Fibroblast of lung (primary cell): Measurements from ENCODE around the gene CNTNAP3B. TPM values are rescaled to one million over a fixed set of nuclear protein-coding genes. Genes with fewer than 3 reads are reported as not detected.
"Not testable (repeated sequence)": the region's sequence is repeated elsewhere in the genome, so short reads cannot be mapped to it uniquely, and the experiment has no call there.

ENCODE experiments used
- DNase-seq, 2 donors: peaks; one replicate each; pipeline versions ENCODE4 v3.0.0 to v3.0.0-alpha.2; 2010; ENCODE audit warnings: low read depth in 2 of 2
- H2AFZ ChIP-seq: 2 replicates; pipeline ENCODE4 v1.5.1; 2012; ENCODE audit warnings: low read length, control low read depth, inconsistent platforms
- H3K27ac ChIP-seq: 2 replicates; pipeline ENCODE4 v1.5.1; 2011; ENCODE audit warnings: low read length, control low read depth; ENCODE audit not compliant: insufficient read depth
- H3K27me3 ChIP-seq: 2 replicates; pipeline ENCODE4 v1.5.1; 2011; ENCODE audit warnings: mild to moderate bottlenecking, low read length; ENCODE audit not compliant: control insufficient read depth, insufficient read depth
- H3K36me3 ChIP-seq: 2 replicates; pipeline ENCODE4 v1.5.1; 2011; ENCODE audit warnings: low read length; ENCODE audit not compliant: control insufficient read depth, insufficient read depth
- H3K4me1 ChIP-seq: 2 replicates; pipeline ENCODE4 v1.5.1; 2011; ENCODE audit warnings: low read length; ENCODE audit not compliant: control insufficient read depth, insufficient read depth; ENCODE audit errors: extremely low read depth
- H3K4me2 ChIP-seq: 2 replicates; pipeline ENCODE4 v1.5.1; 2011; ENCODE audit warnings: low read length, control low read depth; ENCODE audit not compliant: insufficient read depth; ENCODE audit errors: extremely low read depth
- H3K4me3 ChIP-seq, 4 experiments: fragments of 200-600 bp in 1 of 4; sonication (generic) in 1 of 4; replicated peaks in 1 of 4; 2 replicates each; pipeline ENCODE4 v1.5.1; 2011 to 2016; ENCODE audit warnings: low read length in 4 of 4, low read depth in 3 of 4, mild to moderate bottlenecking in 3 of 4, control low read depth in 2 of 4, inconsistent platforms in 1 of 4, mixed read lengths in 1 of 4; ENCODE audit not compliant: insufficient read depth in 1 of 4; ENCODE audit errors: control extremely low read depth in 1 of 4
- H3K79me2 ChIP-seq: 2 replicates; pipeline ENCODE4 v1.5.1; 2012; ENCODE audit warnings: mild to moderate bottlenecking, low read length, inconsistent platforms; ENCODE audit not compliant: control insufficient read depth, insufficient read depth
- H3K9ac ChIP-seq: 2 replicates; pipeline ENCODE4 v1.5.1; 2011; ENCODE audit warnings: mild to moderate bottlenecking, low read length, control low read depth; ENCODE audit not compliant: insufficient read depth
- H3K9me3 ChIP-seq: 2 replicates; pipeline ENCODE4 v1.5.1; 2012; ENCODE audit warnings: low read depth, low read length; ENCODE audit not compliant: control insufficient read depth, insufficient read depth
- H4K20me1 ChIP-seq: 2 replicates; pipeline ENCODE4 v1.5.1; 2011; ENCODE audit warnings: low read length; ENCODE audit not compliant: control insufficient read depth, insufficient read depth; ENCODE audit errors: extremely low read depth
- polyA minus RNA-seq: library from RNA; depleted of rRNA, polyadenylated mRNA; stranded (reverse); fragments of >200 nt; gene quantifications from 2 replicates; pipeline ENCODE4 v1.2.3, GENCODE V29; 2011; ENCODE audit warnings: low replicate concordance
- polyA plus RNA-seq, 2 donors: library from polyadenylated mRNA; depleted of rRNA in 1 of 2; stranded (reverse) in 1 of 2; unstranded in 1 of 2; fragments of >200 nt; gene quantifications; 2 replicates each; pipeline ENCODE4 v1.2.1, GENCODE V29; 2011 to 2012; ENCODE audit warnings: missing spikeins in 1 of 2
- total RNA-seq: library from RNA; depleted of rRNA; stranded (reverse); fragments of >200 nt; gene quantifications from 2 replicates; pipeline ENCODE4 v1.2.1, GENCODE V29; 2014

CNTNAP3B gene
- total RNA-seq (0.26 TPM in 1 of 2 replicates, not detected in the other), polyA plus RNA-seq (0.14 and 0.73 TPM in 2 replicates), polyA minus RNA-seq (1.7 TPM in 1 of 2 replicates, not detected in the other)
- polyA plus RNA-seq (2012) = 0.10 and 0.59 TPM in 2 replicates

DNA sequence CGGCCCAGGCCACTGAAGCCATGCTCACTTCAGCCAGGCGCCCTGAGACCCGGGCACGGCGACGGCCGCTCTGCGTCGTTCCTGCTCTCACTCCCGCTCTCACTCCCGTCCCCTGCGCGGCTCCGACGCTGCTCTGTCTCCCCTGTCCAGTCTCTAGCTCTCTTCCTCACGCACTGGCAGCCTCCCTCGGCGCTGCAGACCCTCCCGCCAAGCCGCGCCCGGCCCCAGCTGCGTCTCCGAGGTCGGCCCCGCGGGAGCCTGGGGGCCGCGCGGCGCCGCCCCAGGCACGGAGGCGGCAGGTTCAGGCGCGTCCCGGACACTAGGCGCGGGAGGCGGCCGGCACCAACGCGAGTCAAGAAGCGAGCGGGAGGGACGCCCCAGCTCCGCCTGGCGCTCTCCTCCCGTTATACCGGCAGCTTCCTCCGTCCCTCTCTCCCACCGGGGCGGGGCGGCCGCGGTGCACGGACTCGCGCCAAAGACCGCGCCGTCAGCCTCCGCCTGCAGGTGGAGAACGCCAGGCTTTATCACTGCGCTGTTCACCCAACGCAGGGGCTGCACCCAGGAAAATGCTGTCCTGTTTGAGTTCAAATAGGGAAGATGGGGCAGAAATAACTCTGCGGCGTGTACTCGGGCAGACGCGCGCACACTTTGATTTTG, at the start of gene CNTNAP3B:
CNTNAP3B (minus strand) TSS at position 354 of the 657 bp plus-strand sequence; CDS start at position 22, 332 bp downstream.
- not testable (repeated sequence) for H3K27me3 ChIP-seq, H3K36me3 ChIP-seq, H2AFZ ChIP-seq, H4K20me1 ChIP-seq, H3K79me2 ChIP-seq, H3K4me2 ChIP-seq, H3K9ac ChIP-seq, H3K4me1 ChIP-seq, H3K9me3 ChIP-seq, H3K4me3 ChIP-seq, H3K27ac ChIP-seq
- DNase-seq = peak in 1 of 2 donors; percentile 0

GRCh38 chr9:42160299-42160698, 31.1 kb upstream of the CNTNAP3B start:
- H3K27ac ChIP-seq, H3K9me3 ChIP-seq, H3K9ac ChIP-seq, H3K4me1 ChIP-seq, H3K4me3 ChIP-seq, H4K20me1 ChIP-seq, H3K4me2 ChIP-seq, H3K27me3 ChIP-seq, H2AFZ ChIP-seq, H3K79me2 ChIP-seq, H3K36me3 ChIP-seq: not testable (repeated sequence)
- DNase-seq = peak in 1 of 2 donors; percentile 3

- not testable (repeated sequence) for H3K4me2 ChIP-seq, H3K27ac ChIP-seq, H4K20me1 ChIP-seq, H2AFZ ChIP-seq, H3K79me2 ChIP-seq, H3K4me1 ChIP-seq, H3K36me3 ChIP-seq, H3K9me3 ChIP-seq, H3K27me3 ChIP-seq, H3K9ac ChIP-seq
- DNase-seq = peak in 1 of 2 donors; percentile 12
- H3K4me3 ChIP-seq = peak overlapping the region in 1 of 4 experiments; percentile 28
Measured at GRCh38 chr9:42127056-42127841, 2.0 kb downstream of the CNTNAP3B start.

- not testable (repeated sequence) for H3K4me3 ChIP-seq, H3K79me2 ChIP-seq, H3K27me3 ChIP-seq, H3K4me1 ChIP-seq, H3K27ac ChIP-seq, H2AFZ ChIP-seq, H3K9me3 ChIP-seq, H3K4me2 ChIP-seq, DNase-seq, H3K9ac ChIP-seq, H3K36me3 ChIP-seq, H4K20me1 ChIP-seq
Measured at GRCh38 chr9:42121007-42121406, 8.2 kb downstream of the CNTNAP3B start.

GRCh38 chr9:42095929-42096328, 33.3 kb downstream of the CNTNAP3B start:
- not testable (repeated sequence) for H3K4me1 ChIP-seq, H3K79me2 ChIP-seq, H3K9ac ChIP-seq, H4K20me1 ChIP-seq, H3K4me3 ChIP-seq, H3K27me3 ChIP-seq, H3K27ac ChIP-seq, H2AFZ ChIP-seq, H3K9me3 ChIP-seq, H3K4me2 ChIP-seq, DNase-seq, H3K36me3 ChIP-seq

- H3K9me3 ChIP-seq, H3K4me3 ChIP-seq, H3K4me2 ChIP-seq, H2AFZ ChIP-seq, H3K4me1 ChIP-seq, H3K27ac ChIP-seq, H3K9ac ChIP-seq, H3K27me3 ChIP-seq, H3K36me3 ChIP-seq, DNase-seq, H4K20me1 ChIP-seq, H3K79me2 ChIP-seq: not testable (repeated sequence)
Measured at GRCh38 chr9:42084559-42084952, 44.7 kb downstream of the CNTNAP3B start.
